H1 (cell line): ENCODE results near the gene ELMO1. TPM values are rescaled to one million over a fixed set of nuclear protein-coding genes. Genes with fewer than 3 reads are reported as not detected.

Experiments
- CHD7 ChIP-seq: fragments of 300-600 bp; sonication (generic); IDR thresholded peaks from 2 replicates; pipeline ENCODE4 v1.7.1; 2012; ENCODE audit warnings: low read length, moderate library complexity, mild to moderate bottlenecking, inconsistent platforms; ENCODE audit not compliant: insufficient replicate concordance
- SP2 ChIP-seq: IDR thresholded peaks from 2 replicates; pipeline ENCODE4 v1.6.1; 2012; ENCODE audit warnings: mild to moderate bottlenecking, low read length, inconsistent platforms
- TAF7 ChIP-seq: optimal IDR thresholded peaks from 2 replicates; pipeline ENCODE3; 2011; ENCODE audit warnings: low read depth, mild to moderate bottlenecking, inconsistent platforms, low read length, moderate library complexity, borderline replicate concordance
- polyA plus RNA-seq, 7 experiments: library from polyadenylated mRNA; depleted of rRNA in 3 of 7; stranded (reverse) in 5 of 7; unstranded in 2 of 7; fragments of >200 nt in 5 of 7; fragments of 200-250 nt in 2 of 7; gene quantifications; 1 replicate in 5 of 7; 2 replicates in 1 of 7; 4 replicates in 1 of 7; pipeline versions ENCODE4 v1.2.1 to v1.2.3, GENCODE V29; 2011 to 2013; ENCODE audit warnings: missing spikeins in 2 of 7, mixed read lengths in 2 of 7
- total RNA-seq: library from RNA; stranded (reverse); fragmentation: NEBNext Ultra II Directional; extraction: Animal tissue kit (Norgen Biotek cat#: 25700); gene quantifications from 2 replicates; pipeline ENCODE4 v1.2.1, GENCODE V29; 2021

Gene ELMO1
- total and polyA plus RNA-seq, 2 of the 8 experiments (the other 6 are each of a cell fraction or from before 2014, with no cell fraction given) = 18.4 to 21.0 TPM

- TF ChIP-seq CHD7 (no peak), SP2 (no peak), TAF7 (no peak)
Measured at GRCh38 chr7:36852017-36852416, 596.6 kb downstream of the ELMO1 start (continued).
